GM13977 (cell line): ENCODE measurements around the gene PYY.
A peak's percentile ranks its signal among the peaks of the same experiment; 100 is the strongest.

Source experiments
- DNase-seq: peaks from one replicate; pipeline ENCODE4 v3.0.0; 2012; ENCODE audit warnings: low spot score
- in situ Hi-C: fragments of 300-500 bp; cut with MboI; formaldehyde crosslinking; loops from one replicate; pipeline ENCODE4 v1.12.0; 2022; ENCODE audit warnings: low sequenced_read_pairs, low pct_unique_long_range_greater_than_20kb, mixed read lengths, inconsistent platforms; ENCODE audit not compliant: unreplicated experiment
- TF ChIP-seq, protein P1 (sequence below): IDR thresholded peaks from 2 replicates; pipeline ENCODE4 v1.5.1; 2012; ENCODE audit warnings: mild to moderate bottlenecking, control low read depth; ENCODE audit not compliant: insufficient read depth; ENCODE audit errors: extremely low read depth, missing control alignments

The PYY gene

DNA sequence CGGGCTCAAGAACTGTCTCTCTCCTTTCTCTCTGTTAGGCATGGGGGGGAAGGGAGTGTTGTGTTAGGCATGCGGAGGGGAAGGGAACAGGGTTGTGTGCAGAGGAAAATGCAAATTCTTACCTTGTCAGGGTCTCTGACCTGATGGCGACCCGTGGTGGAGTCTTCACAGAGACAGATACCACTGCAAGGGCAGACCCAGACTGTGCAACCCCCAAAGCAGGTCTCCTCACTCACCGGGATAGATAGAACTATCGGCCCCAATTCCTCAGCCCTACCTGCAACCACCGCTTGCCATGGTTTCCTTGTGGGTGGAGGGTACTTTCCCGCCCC is 36.8 kb downstream of the PYY start:
- TF ChIP-seq, protein P1, sequence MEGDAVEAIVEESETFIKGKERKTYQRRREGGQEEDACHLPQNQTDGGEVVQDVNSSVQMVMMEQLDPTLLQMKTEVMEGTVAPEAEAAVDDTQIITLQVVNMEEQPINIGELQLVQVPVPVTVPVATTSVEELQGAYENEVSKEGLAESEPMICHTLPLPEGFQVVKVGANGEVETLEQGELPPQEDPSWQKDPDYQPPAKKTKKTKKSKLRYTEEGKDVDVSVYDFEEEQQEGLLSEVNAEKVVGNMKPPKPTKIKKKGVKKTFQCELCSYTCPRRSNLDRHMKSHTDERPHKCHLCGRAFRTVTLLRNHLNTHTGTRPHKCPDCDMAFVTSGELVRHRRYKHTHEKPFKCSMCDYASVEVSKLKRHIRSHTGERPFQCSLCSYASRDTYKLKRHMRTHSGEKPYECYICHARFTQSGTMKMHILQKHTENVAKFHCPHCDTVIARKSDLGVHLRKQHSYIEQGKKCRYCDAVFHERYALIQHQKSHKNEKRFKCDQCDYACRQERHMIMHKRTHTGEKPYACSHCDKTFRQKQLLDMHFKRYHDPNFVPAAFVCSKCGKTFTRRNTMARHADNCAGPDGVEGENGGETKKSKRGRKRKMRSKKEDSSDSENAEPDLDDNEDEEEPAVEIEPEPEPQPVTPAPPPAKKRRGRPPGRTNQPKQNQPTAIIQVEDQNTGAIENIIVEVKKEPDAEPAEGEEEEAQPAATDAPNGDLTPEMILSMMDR: no peak
- in situ Hi-C loops: no loop called here
- peak; percentile 33 for DNase-seq

DNA sequence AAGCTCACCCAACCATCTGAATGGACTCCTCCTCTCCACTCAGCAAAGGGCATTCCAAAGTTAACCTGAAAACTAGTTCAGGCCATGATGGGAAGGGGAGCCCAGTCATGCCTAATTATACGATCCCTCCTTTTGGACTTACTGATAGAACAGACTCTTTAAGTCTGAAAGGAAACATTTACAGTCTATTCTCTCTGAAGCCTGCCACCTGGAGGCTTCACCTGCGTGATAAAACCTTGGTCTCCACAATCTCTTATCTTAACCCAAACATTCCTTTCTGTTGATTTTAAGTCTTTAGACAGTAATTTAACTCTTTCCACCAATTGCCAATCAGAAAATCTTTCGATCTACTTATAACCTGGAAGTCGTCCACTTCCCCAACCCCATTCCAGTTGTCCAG is 37.4 kb downstream of the PYY start:
- in situ Hi-C loops: no loop called here
- TF ChIP-seq, protein P1: no peak
- no peak for DNase-seq

DNA sequence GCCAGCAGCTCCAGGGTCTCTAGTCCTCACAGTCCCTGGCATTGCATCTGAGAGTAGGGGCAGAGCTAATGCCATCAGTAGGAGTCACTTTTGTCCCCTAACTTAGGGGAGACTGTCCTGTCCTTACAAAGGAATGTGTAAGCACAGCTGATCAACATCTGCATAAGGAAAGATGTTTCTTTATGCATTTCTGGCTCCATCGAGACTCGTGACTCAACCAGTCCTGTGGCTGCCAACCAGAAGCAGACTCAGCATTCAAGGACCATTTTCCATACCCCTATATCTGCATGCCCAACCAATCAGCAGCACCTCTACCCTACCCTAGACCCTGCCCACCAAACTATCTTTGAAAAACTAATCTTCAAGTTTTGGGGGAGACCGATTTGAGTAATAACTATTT is 38.2 kb downstream of the PYY start:
- no peak for DNase-seq
- TF ChIP-seq, protein P1: no peak
- in situ Hi-C loops: no loop called here

DNA sequence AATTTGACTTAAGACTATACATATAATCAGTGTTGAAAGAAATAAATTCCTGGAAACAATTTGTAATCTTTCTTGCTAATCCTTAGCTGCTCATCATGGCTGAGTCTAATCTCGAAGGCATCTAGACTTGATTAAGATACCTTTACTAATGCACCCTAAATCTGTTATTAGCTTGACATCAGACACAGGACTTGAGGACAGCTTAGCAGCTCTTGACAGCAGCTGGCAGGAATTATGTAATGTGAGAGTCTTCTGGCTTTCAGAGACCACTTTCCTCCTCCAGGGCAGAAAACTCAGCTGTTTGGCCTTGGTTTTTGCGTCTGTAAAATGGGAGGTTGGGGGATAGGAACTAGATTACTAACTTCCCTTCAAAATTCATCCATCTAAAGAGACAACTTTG is 39.3 kb downstream of the PYY start:
- TF ChIP-seq, protein P1: no peak
- in situ Hi-C loops: no loop called here
- no peak for DNase-seq

DNA sequence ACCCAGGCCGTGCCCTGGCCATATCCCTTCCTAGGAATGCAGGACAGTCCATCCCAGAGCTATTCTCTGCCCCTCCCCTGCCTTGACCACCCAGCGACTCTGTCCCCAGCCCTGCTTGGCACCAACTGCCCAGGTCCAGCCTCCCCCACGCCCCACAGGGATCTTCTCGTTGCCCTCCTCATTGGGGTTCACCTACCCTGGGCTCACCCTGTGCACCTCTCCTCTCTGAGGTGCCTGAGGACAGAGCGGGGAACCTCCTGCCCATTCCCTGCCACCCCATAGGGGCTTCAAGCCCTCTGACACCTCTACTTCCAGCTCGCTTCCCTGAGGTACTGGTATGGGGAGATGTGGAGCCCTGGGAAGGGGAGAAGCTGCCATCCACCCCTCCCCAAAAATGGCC is 40.2 kb downstream of the PYY start:
- in situ Hi-C loops: no loop called here
- TF ChIP-seq, protein P1: no peak
- DNase-seq: no peak

DNA sequence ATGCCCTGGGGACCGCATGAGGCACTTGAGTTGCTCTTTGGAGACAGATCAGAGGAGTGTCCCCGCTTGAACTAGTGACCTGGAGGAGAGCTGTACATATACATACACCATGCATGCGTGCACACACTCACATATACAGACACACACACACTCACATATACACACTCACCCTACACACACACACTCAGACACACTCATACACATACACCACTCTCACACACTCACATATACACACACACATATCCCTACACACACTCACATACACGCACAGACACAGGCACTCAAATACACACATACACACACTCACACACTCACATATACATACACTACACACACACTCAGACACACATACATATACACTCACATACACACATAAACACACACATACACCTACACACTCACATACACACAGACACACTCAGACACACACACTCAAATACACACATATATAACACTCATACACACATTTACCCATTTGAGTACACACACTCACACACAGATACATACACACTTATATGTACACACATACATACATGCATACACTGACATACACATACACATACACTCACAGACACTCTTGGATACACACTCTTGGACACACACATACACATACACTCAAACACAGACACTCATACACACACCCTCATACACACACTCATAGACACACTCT is 41.0 kb downstream of the PYY start:
- in situ Hi-C loops: no loop called here
- TF ChIP-seq, protein P1: no peak
- DNase-seq: no peak

DNA sequence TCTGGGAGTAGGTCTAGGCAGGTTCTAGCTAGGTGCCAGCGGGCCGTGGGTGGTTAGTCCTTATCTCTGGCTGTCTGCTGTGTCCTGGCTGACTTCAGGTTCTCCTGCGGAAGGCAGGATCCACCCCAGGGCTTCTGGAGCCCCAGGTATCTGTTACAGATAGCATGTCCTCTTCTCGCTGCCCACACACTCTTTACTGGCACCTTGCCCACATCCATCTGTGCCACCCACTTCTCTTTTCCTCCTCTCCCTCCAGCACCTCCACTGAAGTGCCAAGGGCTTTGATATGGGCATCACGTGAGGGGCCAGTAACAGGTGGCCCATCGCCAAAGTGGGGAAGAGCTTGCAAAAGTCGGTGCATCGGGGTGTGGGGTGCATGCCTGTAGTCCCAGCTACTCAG is 41.8 kb downstream of the PYY start:
- in situ Hi-C loops: no loop called here
- no peak for DNase-seq
- TF ChIP-seq, protein P1: no peak
